ENCODE results near the gene SKI.

Gene SKI

DNA sequence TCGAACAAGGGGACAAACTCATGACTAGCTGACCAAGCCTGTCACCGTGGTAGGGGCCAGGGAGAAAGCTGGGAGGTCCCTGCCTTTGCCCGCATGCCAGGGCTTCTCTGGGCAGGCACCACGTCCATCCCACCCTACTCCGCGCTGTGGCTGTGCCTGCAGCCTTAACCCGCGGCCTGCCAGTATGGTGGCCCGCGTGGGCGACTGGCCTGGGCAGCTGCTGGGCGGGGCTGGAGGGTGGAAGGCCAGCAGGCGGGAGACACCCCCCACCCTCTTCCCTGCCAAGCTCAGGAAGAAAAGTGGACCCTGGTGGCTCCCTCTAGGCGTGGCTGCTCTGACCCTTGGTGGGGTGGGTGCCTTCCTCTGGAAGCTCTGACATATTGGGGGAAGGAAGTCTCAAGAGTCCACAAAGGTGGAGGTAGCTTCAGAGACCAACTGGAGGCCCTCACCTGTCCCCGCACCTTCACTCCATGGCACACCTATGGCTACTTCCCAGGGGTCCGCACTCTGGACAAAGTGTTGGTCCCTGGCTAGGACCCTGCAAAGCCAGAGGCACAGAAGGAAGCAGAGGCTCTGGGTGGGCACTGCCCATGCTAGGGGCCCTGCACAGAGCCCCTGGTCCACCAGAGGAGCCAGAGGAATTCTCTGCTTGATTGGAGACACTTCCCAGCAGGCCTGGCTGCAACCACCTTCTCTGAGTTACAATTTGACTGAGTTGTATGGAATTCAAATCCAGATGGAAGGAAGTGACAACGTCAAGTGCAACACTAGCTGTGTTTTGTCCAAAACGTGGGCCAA is 3.3 kb upstream of the SKI start:
- TF ChIP-seq GATA2 (IDR thresholded peaks at IDR 0.05; ENCODE audit: low read depth, low read length) (no peak), GATA3 (IDR thresholded peaks at IDR 0.05; ENCODE audit: low read depth, low read length) (no peak)

DNA sequence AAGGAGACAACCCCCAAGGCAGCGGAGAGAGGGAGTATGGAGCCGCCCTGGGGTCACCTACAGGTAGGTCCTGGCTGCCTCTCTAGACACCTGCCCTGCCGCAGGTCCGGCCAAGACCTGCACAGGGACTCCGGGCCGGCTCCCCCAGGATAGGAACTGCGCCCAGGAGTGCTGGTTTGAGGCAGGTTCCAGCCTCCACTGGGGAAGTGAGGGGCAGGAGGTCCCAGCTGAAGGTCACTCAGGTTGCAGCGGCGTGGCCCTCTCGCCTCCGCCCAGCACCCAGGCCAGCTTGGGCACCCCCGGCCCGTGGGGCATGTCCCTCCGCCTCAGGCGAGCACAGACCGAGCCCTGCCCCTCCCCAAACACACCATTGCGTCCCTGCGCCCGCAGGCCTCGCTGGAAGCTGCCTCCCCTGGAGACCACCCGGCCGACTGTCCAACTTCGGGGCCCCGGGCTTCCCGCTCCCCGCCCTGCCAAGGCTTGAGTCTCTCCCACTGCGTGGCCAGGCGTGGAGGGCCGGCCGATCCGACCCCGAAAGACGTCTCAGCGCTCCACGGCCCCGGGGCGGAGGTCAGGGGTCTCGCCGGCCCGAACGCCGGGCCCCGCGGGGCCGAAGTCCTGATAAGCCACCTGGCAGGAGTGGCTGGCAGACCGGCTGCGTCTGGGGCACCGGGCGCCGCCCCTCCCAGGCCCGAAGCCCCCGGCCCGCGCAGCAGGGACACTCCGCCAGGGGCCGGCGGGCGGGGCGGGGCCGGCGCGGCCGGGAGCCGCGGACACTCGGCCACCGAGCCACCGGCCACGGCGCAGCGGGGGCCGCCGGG is 1.4 kb upstream of the SKI start:
- TF ChIP-seq GATA2 (IDR thresholded peaks at IDR 0.05; ENCODE audit: low read depth, low read length) (no peak), GATA3 (IDR thresholded peaks at IDR 0.05; ENCODE audit: low read depth, low read length) (no peak)

DNA sequence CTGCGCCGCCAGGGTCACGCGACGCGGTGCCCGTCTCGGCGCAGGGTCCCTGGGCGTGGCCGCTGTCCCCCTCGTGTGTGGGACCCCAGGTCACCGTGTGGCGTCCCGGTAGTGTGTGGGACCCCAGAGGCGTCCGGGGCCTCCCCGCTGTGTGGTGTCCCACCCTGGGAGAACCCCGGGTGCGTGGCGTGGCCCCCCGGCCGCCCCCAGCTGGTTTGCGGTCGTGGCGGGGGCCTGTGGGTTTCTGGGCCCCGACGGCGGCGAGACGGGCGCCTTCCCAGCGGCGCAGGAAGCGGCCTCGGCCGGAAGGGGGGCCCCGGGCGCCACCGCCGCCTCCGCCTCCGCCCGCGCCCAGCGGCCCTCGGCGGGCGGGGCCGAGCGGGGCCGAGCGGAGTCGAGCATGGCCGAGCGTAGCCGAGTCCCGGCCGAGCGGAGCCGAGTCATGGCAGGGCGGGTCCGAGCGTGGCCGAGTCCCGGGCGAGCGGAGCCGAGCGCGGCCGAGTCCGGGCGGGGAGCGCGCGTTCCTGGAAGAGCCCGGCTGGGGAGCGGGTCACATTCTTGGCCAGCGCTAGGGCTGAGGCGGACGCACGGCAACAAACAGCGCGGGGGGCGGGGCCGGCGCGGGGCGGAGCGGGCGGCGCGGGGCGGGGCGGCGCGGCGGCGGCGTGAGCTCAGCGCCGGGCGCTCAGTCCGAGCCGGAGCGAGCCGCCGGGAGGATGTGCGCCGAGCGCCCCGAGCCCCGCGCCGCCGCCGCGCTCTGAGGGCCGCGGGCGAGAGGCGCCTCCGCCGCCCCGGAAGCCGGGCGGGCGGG is 568 bp upstream of the SKI start:
- TF ChIP-seq GATA3 (IDR thresholded peaks at IDR 0.05; ENCODE audit: low read depth, low read length) (no peak), GATA2 (IDR thresholded peaks at IDR 0.05; ENCODE audit: low read depth, low read length) (no peak)

DNA sequence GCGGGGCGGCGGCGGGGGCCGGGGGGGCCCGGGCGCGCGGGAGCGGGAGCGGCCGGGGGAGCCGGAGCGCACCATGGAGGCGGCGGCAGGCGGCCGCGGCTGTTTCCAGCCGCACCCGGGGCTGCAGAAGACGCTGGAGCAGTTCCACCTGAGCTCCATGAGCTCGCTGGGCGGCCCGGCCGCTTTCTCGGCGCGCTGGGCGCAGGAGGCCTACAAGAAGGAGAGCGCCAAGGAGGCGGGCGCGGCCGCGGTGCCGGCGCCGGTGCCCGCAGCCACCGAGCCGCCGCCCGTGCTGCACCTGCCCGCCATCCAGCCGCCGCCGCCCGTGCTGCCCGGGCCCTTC is 546 bp downstream of the SKI start:
- TF ChIP-seq GATA3 (IDR thresholded peaks at IDR 0.05; ENCODE audit: low read depth, low read length), result no peak

DNA sequence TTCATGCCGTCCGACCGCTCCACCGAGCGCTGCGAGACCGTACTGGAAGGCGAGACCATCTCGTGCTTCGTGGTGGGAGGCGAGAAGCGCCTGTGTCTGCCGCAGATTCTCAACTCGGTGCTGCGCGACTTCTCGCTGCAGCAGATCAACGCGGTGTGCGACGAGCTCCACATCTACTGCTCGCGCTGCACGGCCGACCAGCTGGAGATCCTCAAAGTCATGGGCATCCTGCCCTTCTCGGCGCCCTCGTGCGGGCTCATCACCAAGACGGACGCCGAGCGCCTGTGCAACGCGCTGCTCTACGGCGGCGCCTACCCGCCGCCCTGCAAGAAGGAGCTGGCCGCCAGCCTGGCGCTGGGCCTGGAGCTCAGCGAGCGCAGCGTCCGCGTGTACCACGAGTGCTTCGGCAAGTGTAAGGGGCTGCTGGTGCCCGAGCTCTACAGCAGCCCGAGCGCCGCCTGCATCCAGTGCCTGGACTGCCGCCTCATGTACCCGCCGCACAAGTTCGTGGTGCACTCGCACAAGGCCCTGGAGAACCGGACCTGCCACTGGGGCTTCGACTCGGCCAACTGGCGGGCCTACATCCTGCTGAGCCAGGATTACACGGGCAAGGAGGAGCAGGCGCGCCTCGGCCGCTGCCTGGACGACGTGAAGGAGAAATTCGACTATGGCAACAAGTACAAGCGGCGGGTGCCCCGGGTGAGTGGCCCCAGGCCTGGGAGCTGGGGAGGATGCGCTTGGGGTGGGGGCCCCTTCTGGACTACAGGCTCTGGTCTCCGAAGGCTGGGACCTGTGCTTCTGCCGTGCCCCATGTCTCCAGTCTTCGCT is 1.1 kb downstream of the SKI start:
- TF ChIP-seq GATA3 (IDR thresholded peaks at IDR 0.05; ENCODE audit: low read depth, low read length) (no peak), GATA2 (IDR thresholded peaks at IDR 0.05; ENCODE audit: low read depth, low read length) (no peak)

DNA sequence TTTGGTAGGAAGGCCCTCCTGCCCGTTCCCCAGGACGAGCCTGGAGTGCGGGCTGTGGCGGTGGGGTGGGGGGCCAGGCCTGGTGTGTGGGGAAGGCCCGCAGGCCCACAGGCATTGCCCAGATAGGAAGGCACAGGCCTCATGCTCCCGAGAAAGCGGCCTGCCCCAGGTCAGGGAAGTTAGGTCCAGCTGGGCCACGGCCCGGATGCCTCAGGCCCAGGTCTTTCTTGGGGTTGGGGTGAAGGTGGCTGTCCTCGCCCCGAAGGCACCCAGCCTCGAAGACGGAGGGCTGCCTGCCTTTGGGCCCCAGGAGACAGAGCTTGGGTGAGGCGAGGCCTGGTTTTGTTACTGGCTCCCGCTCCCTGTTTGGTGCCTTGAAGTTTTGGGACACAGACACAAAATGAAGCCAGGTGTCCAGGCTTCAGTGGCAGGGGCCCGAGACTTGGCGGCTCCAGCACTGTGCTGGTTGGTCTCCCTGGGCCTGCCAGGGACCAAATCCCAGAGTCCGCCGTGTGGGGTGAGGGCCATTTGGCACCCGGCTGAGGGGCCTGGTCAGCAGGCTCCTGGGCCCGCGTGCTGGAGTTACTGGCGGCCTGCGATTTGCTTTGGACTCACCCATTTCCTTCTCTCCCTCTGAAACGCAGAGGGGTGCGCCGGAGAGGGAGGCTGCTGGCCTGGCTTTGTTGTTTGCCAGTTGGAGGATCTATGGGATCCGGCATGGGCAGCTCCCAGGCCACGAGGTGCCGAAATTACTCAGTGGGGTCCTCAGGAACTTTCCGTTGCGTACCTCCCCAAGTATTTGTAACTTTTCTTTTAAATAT is 2.0 kb downstream of the SKI start:
- TF ChIP-seq GATA3 (IDR thresholded peaks at IDR 0.05; ENCODE audit: low read depth, low read length) (no peak), GATA2 (IDR thresholded peaks at IDR 0.05; ENCODE audit: low read depth, low read length) (no peak)

DNA sequence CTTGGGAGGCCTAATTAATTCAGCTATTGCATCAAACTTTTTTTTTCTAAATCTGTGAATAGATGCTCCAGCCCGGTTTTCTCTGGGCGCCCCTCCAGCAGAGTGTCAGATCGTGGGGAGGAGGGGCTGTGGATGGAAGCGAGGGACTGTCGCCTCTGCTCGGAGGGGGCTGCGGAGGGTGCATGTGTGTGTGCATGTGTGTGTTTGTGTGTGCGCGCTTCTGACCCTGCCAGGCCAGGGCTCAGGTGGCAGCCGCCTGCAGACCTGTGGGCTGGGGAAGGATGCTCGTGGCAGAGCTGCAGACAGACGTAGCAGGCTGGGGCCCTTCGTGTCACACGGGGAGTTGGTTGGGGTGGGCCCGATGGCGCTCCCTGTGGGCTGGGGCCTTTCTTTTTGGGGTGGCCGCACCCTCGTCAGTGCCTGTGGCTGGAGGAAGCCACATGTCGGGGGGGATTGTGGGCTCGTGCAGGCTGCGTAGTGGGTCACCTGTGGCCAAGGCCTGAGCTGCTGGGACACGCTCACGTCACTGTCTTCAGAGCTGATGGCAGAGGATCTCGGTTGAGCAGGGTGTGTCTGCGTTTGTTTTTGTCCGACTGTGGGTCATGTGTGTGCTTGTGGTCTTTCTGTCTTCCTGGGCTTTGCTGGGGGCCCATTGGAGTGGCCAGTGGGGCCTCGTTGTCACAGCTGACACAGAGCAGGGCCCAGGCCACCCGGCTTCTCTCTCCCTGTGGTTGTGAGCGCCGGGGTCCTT is 2.8 kb downstream of the SKI start:
- TF ChIP-seq GATA3 (IDR thresholded peaks at IDR 0.05; ENCODE audit: low read depth, low read length) (no peak), GATA2 (IDR thresholded peaks at IDR 0.05; ENCODE audit: low read depth, low read length) (no peak)

DNA sequence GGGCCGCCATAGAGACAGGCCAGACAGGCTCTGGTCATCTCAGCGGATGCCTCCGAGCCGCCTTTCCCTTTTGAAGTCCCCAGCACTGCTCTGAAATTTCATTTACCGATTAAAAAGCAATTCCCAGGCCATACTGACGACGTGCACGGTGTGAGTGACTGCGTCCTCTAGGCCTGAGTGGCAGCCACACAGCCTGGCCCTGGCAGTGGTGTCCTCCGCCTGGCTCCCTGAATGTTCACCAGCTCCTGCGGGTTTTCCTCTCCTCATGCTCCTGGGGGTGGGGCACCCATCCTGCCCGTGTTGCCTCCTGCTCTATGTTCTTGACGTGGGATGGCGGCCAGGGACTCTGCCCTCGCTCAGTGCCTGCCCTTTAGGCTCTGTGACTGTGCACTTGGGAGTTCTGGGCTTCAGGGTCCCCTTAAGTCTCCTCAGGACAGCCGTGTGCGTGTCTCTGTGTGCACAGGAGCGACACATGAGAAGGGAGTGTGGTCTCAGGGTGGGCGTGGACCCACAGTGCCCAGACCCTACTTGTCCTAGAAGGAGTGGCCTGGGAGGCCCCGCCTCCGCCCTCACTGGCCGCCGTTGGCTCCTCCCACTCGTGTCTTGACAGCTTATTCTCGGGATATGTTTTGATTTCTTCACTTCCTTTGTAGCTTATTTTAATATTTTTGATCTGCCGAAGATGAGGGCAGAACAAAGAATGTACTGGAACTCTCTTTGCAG is 3.6 kb downstream of the SKI start:
- TF ChIP-seq GATA3 (IDR thresholded peaks at IDR 0.05; ENCODE audit: low read depth, low read length) (no peak), GATA2 (IDR thresholded peaks at IDR 0.05; ENCODE audit: low read depth, low read length) (no peak)

DNA sequence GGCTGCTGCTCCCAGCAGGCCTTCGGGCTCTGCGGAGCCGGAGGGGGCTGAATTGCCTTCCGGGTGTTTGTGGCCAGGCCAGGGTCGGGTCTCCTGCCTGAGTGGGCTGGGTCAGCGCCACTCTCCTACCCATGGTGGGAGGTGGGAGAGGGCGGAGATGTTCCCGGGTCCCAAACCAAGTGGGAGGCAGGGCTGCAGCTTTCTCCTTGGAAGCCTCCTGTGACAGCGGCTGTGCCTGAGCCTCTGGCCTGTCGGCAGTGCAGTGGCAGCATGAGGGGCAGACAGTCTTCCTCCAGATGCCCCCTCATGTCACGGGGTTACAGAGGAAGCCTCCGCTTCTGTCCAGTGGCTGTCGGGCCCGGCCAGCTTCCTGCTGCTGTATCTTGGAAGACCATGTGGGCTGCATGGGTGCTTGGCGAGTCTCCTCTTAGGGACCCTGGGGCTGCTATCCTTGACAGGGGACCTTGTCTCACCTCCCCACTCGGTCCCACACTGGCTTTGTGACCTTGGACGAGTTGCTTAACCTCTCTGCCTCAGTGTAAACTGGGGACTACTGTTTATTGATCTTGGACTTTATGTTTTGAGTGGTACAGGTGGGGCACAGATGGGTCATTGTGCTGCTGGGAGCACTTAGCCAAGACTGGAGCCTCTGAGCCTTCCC is 4.3 kb downstream of the SKI start:
- no peak for TF ChIP-seq GATA3 (IDR thresholded peaks at IDR 0.05; ENCODE audit: low read depth, low read length)
- no peak for TF ChIP-seq GATA2 (IDR thresholded peaks at IDR 0.05; ENCODE audit: low read depth, low read length)

DNA sequence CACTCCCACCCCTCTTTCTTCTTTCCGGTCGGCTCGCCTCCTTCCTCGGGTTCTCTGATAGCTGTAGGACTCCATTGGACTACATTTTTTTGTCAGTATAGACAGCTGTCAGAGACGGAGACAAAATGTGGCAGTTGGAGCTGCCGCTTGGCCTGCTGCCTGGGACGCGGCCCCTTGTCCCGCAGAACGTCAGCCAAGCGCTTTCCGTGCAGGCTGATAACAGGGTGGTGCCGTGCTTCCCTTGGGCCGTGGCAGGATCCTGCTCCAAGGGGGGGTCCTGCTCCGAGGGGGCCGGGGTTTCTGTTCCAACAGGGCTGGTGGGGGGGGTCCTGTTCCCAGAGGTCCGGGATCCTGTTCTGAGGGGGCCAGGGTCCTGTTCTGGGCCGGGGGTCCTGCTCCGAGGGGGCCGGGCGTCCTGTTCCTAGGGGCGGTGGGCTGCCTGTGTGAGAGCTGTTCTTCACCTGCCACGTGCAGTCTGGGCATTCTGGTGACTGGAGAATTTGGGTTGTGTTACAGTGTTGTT is 4.9 kb downstream of the SKI start:
- TF ChIP-seq GATA3 (IDR thresholded peaks at IDR 0.05; ENCODE audit: low read depth, low read length) (no peak), GATA2 (IDR thresholded peaks at IDR 0.05; ENCODE audit: low read depth, low read length) (no peak)

DNA sequence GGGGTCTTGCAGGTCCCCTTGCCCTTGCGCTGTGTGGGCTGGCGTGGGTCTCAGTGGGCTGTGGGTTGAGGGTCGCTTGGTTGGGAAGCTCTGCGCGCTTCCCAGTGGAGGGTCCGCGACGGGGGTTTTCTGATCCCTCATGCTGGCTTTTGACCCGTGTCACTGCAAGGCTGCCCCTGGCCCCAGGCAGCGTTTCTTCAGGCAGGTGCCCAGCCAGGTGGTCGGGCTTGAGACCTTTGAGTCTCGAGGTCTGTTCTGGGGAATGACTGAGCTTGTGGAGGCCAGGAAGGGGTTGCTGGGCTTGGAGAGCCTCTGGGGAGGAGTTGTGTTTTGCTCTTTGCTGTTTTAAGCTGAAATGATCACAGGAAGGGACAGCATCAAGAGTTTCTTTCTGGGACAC is 5.3 kb downstream of the SKI start:
- no peak for TF ChIP-seq GATA3 (IDR thresholded peaks at IDR 0.05; ENCODE audit: low read depth, low read length)
- TF ChIP-seq GATA2 (IDR thresholded peaks at IDR 0.05; ENCODE audit: low read depth, low read length), result no peak

All from SH-SY5Y (cell line).